HepG2 (cell line): ENCODE measurements around the gene NME1. TPM values are rescaled to one million over a fixed set of nuclear protein-coding genes. Genes with fewer than 3 reads are reported as not detected.

Source experiments
- CSRNP1 ChIP-seq: sonication (generic); formaldehyde crosslinking; IDR thresholded peaks from 2 replicates; pipeline ENCODE4 v1.8.1; 2023; ENCODE audit warnings: mild to moderate bottlenecking, missing genetic modification reagents
- HDAC6 ChIP-seq: fragments of 200-600 bp; sonication (generic); IDR thresholded peaks from 2 replicates; pipeline ENCODE4 v1.7.0; 2017; ENCODE audit warnings: mild to moderate bottlenecking, antibody characterized with exemption, low read length, low read depth
- SKIL ChIP-seq: sonication (generic); formaldehyde crosslinking; IDR thresholded peaks from 2 replicates; pipeline ENCODE4 v1.8.0; 2022; ENCODE audit warnings: missing genetic modification reagents, mild to moderate bottlenecking, moderate library complexity, borderline replicate concordance
- SPEN ChIP-seq: sonication (generic); formaldehyde crosslinking; IDR thresholded peaks from 2 replicates; pipeline ENCODE4 v1.5.1; 2020; ENCODE audit warnings: low read depth, mild to moderate bottlenecking, missing genetic modification reagents
- ZBTB49 ChIP-seq: sonication (generic); formaldehyde crosslinking; IDR thresholded peaks from 2 replicates; pipeline ENCODE4 v1.4.0; 2020; ENCODE audit warnings: missing genetic modification reagents, borderline replicate concordance
- ZFP37 ChIP-seq: sonication (generic); formaldehyde crosslinking; IDR thresholded peaks from 2 replicates; pipeline ENCODE4 v1.4.0; 2020; ENCODE audit warnings: missing genetic modification reagents, borderline replicate concordance
- ZFP62 ChIP-seq: sonication (generic); formaldehyde crosslinking; IDR thresholded peaks from 2 replicates; pipeline ENCODE4 v1.4.0; 2020; ENCODE audit warnings: missing genetic modification reagents
- ZNF142 ChIP-seq: sonication (generic); formaldehyde crosslinking; IDR thresholded peaks from 2 replicates; pipeline ENCODE4 v1.4.0; 2020; ENCODE audit warnings: missing genetic modification reagents
- ZNF891 ChIP-seq: sonication (generic); formaldehyde crosslinking; IDR thresholded peaks from 2 replicates; pipeline ENCODE4 v1.5.0; 2020; ENCODE audit warnings: mild to moderate bottlenecking, missing genetic modification reagents
- polyA plus RNA-seq, 8 experiments: library from polyadenylated mRNA; depleted of rRNA in 3 of 8; stranded (reverse) in 7 of 8; unstranded in 1 of 8; fragments of >200 nt; fragmentation: Illumina TruSeq in 4 of 8; extraction: Trizol in 4 of 8; gene quantifications; 2 replicates each; pipeline versions ENCODE4 v1.2.1 to v1.2.3, GENCODE V29; 2011 to 2016; ENCODE audit warnings: low read depth in 4 of 8, missing spikeins in 1 of 8, mixed read lengths in 1 of 8; ENCODE audit not compliant: insufficient read depth in 1 of 8
- total RNA-seq, 5 experiments: library from RNA; depleted of rRNA; stranded (reverse); fragments of >200 nt; fragmentation: Illumina TruSeq; extraction: Trizol; gene quantifications; 2 replicates each; pipeline ENCODE4 v1.2.3, GENCODE V29; 2016; ENCODE audit warnings: low read depth in 1 of 5

Gene NME1
- total and polyA plus RNA-seq, 2 of the 13 experiments (the other 11 are each of a cell fraction or from before 2014, with no cell fraction given), result 295 to 516 TPM

- peak; percentile 80 for TF ChIP-seq CSRNP1
- no peak for TF ChIP-seq ZBTB49
- TF ChIP-seq SPEN, result no peak
- TF ChIP-seq ZFP62 (CRISPR knock-in tag), result no peak
- TF ChIP-seq SKIL (CRISPR knock-in tag), result no peak
- 0 out of 2 replicates have a peak, but pooled peaks have one; percentile 3 for TF ChIP-seq ZNF142
- TF ChIP-seq ZNF891 (CRISPR knock-in tag), result no peak
- TF ChIP-seq ZFP37, result 0 out of 2 replicates have a peak, but pooled peaks have one; percentile 15
- no peak for TF ChIP-seq HDAC6
These were observed 13.9 kb downstream of the NME1 start (continued) for GRCh38 chr17:51166987-51167931.
